Measurements from ENCODE around the gene PGBD5. TPM values are rescaled to one million over a fixed set of nuclear protein-coding genes. Genes with fewer than 3 reads are reported as not detected.

Gene PGBD5
- total RNA-seq, 1 donor from 2014 or later = 1.8 TPM

GRCh38 chr1:230463760-230464159 is 37.6 kb upstream of the PGBD5 start:
- peaks cover 13% of the 10 kb centered on the region for H3K9me3 Mint-ChIP-seq (ENCODE audit: low read depth)
- no peak overlapping the region for H3K4me3 Mint-ChIP-seq (ENCODE audit: unreplicated experiment)
- H3K27ac Mint-ChIP-seq (ENCODE audit: unreplicated experiment) = no peak overlapping the region
- peaks cover 13% of the 10 kb centered on the region for H3K4me1 Mint-ChIP-seq (ENCODE audit: low read depth)
- no peak for DNase-seq (ENCODE audit: low spot score)
- H3K36me3 Mint-ChIP-seq (ENCODE audit: low read depth) = no peaks in the 10 kb centered on the region
- H3K27me3 Mint-ChIP-seq (ENCODE audit: low read depth) = peaks cover 24% of the 10 kb centered on the region
- no peak for TF ChIP-seq CTCF (IDR thresholded peaks at IDR 0.05)

GRCh38 chr1:230463326-230463725 is 37.2 kb upstream of the PGBD5 start:
- H3K27me3 Mint-ChIP-seq (ENCODE audit: low read depth) = peaks cover 24% of the 10 kb centered on the region
- no peak overlapping the region for H3K4me3 Mint-ChIP-seq (ENCODE audit: unreplicated experiment)
- peaks cover 11% of the 10 kb centered on the region for H3K9me3 Mint-ChIP-seq (ENCODE audit: low read depth)
- no peak overlapping the region for H3K27ac Mint-ChIP-seq (ENCODE audit: unreplicated experiment)
- TF ChIP-seq CTCF (IDR thresholded peaks at IDR 0.05) = no peak
- no peak for DNase-seq (ENCODE audit: low spot score)
- no peaks in the 10 kb centered on the region for H3K36me3 Mint-ChIP-seq (ENCODE audit: low read depth)
- H3K4me1 Mint-ChIP-seq (ENCODE audit: low read depth) = peaks cover 18% of the 10 kb centered on the region

- Mint-ChIP-seq H3K36me3 (ENCODE audit: low read depth) (no peaks in the 10 kb centered on the region), H3K27me3 (ENCODE audit: low read depth) (peaks cover 32% of the 10 kb centered on the region), H3K27ac (ENCODE audit: unreplicated experiment) (no peak overlapping the region), H3K4me1 (ENCODE audit: low read depth) (peaks cover 13% of the 10 kb centered on the region), H3K9me3 (ENCODE audit: low read depth) (peaks cover 5% of the 10 kb centered on the region), H3K4me3 (ENCODE audit: unreplicated experiment) (no peak overlapping the region)
- no peak for TF ChIP-seq CTCF (IDR thresholded peaks at IDR 0.05)
- DNase-seq (ENCODE audit: low spot score) = no peak
These were observed 33.3 kb upstream of the PGBD5 start for GRCh38 chr1:230459465-230459864.

- H3K36me3 Mint-ChIP-seq (ENCODE audit: low read depth) = no peaks in the 10 kb centered on the region
- H3K27ac Mint-ChIP-seq (ENCODE audit: unreplicated experiment) = peak overlapping the region; percentile 46
- H3K4me1 Mint-ChIP-seq (ENCODE audit: low read depth) = peaks cover 13% of the 10 kb centered on the region
- no peak overlapping the region for H3K4me3 Mint-ChIP-seq (ENCODE audit: unreplicated experiment)
- no peak for TF ChIP-seq CTCF (IDR thresholded peaks at IDR 0.05)
- DNase-seq (ENCODE audit: low spot score) = no peak
- H3K27me3 Mint-ChIP-seq (ENCODE audit: low read depth) = peaks cover 31% of the 10 kb centered on the region
- H3K9me3 Mint-ChIP-seq (ENCODE audit: low read depth) = peaks cover 5% of the 10 kb centered on the region
These were observed 32.4 kb upstream of the PGBD5 start for GRCh38 chr1:230458509-230458908.

- H3K36me3 Mint-ChIP-seq (ENCODE audit: low read depth) = no peaks in the 10 kb centered on the region
These were observed 30.3 kb upstream of the PGBD5 start for GRCh38 chr1:230456478-230456877.

More at GRCh38 chr1:230456478-230456877, 30.3 kb upstream of the PGBD5 start:
- Mint-ChIP-seq H3K27me3 (ENCODE audit: low read depth) (peaks cover 32% of the 10 kb centered on the region), H3K27ac (ENCODE audit: unreplicated experiment) (no peak overlapping the region), H3K9me3 (ENCODE audit: low read depth) (peaks cover 5% of the 10 kb centered on the region), H3K4me1 (ENCODE audit: low read depth) (peaks cover 13% of the 10 kb centered on the region), H3K4me3 (ENCODE audit: unreplicated experiment) (no peak overlapping the region)
- no peak for TF ChIP-seq CTCF (IDR thresholded peaks at IDR 0.05)
- no peak for DNase-seq (ENCODE audit: low spot score)

Data from chondrocyte (in vitro differentiated cells).